Measurements from ENCODE around the gene SLC13A3.

The SLC13A3 gene

DNA sequence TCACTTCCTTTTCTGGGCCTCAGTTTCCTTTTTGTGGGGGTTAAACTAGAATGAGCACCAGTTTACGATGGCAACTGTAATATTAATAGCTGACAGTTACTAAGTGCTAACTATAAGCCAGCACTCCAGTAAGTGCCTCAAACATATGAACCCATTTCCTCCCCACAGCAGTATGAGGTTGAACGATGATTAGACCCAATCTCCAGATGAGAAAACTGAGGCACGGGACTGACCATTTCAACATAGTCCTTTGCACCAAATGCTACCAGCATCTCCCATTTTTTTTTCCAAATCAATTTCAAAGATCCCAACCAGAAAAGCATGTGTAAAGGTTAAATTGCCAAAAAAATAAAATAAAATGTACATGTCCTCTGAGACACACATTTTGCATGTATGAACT lies 7.1 kb downstream of the SLC13A3 start:
- DNase-seq (ENCODE audit: low read depth), result no peak
- H3K4me3 ChIP-seq (ENCODE audit: low read depth, low read length), result no peak overlapping the region
- TF ChIP-seq, protein P1, sequence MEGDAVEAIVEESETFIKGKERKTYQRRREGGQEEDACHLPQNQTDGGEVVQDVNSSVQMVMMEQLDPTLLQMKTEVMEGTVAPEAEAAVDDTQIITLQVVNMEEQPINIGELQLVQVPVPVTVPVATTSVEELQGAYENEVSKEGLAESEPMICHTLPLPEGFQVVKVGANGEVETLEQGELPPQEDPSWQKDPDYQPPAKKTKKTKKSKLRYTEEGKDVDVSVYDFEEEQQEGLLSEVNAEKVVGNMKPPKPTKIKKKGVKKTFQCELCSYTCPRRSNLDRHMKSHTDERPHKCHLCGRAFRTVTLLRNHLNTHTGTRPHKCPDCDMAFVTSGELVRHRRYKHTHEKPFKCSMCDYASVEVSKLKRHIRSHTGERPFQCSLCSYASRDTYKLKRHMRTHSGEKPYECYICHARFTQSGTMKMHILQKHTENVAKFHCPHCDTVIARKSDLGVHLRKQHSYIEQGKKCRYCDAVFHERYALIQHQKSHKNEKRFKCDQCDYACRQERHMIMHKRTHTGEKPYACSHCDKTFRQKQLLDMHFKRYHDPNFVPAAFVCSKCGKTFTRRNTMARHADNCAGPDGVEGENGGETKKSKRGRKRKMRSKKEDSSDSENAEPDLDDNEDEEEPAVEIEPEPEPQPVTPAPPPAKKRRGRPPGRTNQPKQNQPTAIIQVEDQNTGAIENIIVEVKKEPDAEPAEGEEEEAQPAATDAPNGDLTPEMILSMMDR (IDR thresholded peaks at IDR 0.05; ENCODE audit: low read depth, low read length, missing control alignments), result no peak
- in situ Hi-C loops (cut with HindIII; ENCODE audit: low sequenced_read_pairs), result no loop called here

DNA sequence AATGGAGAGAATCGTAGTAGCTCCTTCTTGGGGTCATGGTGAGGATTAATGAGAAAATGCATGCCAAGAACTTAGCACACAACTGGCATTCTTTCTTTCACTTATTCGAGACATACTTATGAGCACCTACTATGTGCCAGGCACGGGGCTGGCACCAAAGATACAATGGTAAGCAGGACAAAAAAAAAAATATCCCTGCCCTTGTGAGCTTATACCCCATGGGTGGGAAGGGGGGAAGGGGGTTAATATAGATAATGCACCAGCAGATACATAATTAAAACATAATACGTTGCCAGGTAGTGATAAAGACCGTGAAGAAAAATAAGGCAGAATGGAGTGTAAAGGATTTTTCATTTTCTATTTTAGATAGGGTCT lies 8.3 kb downstream of the SLC13A3 start:
- no peak for DNase-seq (ENCODE audit: low read depth)
- no peak overlapping the region for H3K4me3 ChIP-seq (ENCODE audit: low read depth, low read length)
- in situ Hi-C loops (cut with HindIII; ENCODE audit: low sequenced_read_pairs), result no loop called here
- TF ChIP-seq, protein P1 (IDR thresholded peaks at IDR 0.05; ENCODE audit: low read depth, low read length, missing control alignments), result no peak

DNA sequence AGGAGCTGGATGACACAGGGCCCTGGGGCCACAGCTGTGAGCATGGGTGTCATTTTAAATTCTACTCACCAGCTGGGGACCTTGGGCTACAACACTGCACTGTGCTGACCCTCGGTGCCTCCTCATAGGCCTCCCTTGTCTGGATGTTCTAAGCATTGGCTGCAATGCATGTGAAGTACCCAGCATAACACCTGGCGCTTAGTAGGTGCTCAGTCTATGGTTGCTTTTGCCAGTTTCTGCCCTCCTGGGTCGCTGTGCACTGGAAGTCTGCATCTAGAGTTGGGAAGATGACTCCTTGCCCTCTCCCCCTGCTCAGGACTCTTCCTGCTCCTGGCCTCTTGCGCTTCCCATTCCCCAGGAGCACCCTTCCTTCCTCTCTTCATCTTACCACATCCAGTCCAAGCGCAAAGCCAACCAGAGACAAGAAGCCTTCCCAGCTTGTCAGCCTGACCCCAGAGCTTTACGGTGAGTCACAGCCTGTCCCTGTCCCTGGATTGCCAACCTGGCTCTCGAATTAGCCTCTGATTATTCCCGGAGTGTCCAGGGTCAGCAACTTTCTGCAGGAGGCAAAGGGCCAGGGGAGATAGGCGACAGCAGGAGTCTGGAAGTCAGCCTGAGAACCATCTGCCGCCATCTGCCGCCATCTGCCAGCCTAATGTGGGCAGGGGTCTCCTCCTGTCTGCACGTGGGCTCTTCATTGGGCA lies 8.8 kb downstream of the SLC13A3 start:
- in situ Hi-C loops (cut with HindIII; ENCODE audit: low sequenced_read_pairs), result no loop called here
- TF ChIP-seq, protein P1 (IDR thresholded peaks at IDR 0.05; ENCODE audit: low read depth, low read length, missing control alignments), result no peak
- DNase-seq (ENCODE audit: low read depth), result no peak
- H3K4me3 ChIP-seq (ENCODE audit: low read depth, low read length), result no peak overlapping the region

DNA sequence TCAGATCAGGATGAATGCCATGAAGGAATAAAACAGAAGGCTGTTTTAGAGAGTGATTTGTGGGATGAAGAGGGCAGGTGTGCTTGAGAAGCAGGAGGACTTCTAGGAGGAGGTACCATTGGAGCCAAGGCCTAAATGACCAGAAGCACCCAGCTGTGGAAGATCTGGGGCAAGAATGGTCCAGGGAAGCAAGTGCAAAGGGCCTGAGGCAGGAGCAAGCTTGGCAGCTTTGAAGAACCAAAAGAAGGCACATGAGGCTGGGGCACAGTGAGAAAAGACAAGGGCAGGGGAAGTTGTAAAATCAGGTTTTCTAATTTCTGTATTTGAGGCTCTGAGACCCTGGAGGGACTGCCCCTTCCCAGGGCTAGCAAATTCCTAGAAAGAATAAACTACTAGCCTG lies 9.8 kb downstream of the SLC13A3 start:
- TF ChIP-seq, protein P1 (IDR thresholded peaks at IDR 0.05; ENCODE audit: low read depth, low read length, missing control alignments), result no peak
- H3K4me3 ChIP-seq (ENCODE audit: low read depth, low read length), result no peak overlapping the region
- in situ Hi-C loops (cut with HindIII; ENCODE audit: low sequenced_read_pairs), result no loop called here
- DNase-seq (ENCODE audit: low read depth), result no peak

GRCh38 chr20:46640536-46641311 lies 10.5 kb downstream of the SLC13A3 start:
- no peak overlapping the region for H3K4me3 ChIP-seq (ENCODE audit: low read depth, low read length)
- DNase-seq (ENCODE audit: low read depth), result no peak
- in situ Hi-C loops (cut with HindIII; ENCODE audit: low sequenced_read_pairs), result no loop called here
- TF ChIP-seq, protein P1 (IDR thresholded peaks at IDR 0.05; ENCODE audit: low read depth, low read length, missing control alignments), result no peak

DNA sequence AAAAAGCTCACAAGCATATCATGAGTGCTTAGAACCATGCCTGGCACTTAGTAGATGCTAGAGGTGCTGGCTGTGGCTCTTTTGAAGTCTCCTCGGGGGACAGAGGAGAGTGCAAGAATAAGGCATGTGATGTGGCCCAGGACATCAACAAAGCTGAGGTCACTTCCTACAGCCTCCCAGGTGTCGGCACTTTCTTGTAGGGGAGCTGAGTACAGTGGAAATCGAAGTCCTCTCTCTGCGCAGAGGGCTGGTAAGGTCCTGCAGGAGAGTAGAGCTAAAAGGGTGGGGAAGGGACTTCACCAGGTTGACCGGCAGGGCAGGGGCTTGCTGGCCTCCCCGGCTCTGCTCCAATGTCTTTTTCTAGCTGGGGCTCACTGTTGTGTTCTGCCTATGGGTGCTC lies 11.2 kb downstream of the SLC13A3 start:
- TF ChIP-seq, protein P1 (IDR thresholded peaks at IDR 0.05; ENCODE audit: low read depth, low read length, missing control alignments), result no peak
- no peak overlapping the region for H3K4me3 ChIP-seq (ENCODE audit: low read depth, low read length)
- no peak for DNase-seq (ENCODE audit: low read depth)
- in situ Hi-C loops (cut with HindIII; ENCODE audit: low sequenced_read_pairs), result no loop called here

All from astrocyte of the cerebellum (primary cell).